SU-DHL-6 (cell line): ENCODE results near the gene ZDHHC1.

Experiments used
- H2AFZ ChIP-seq: fragments of 200-600 bp; sonication (generic); 2 replicates; pipeline ENCODE4 v1.6.1; 2014; ENCODE audit warnings: low read depth, mild to moderate bottlenecking, moderate library complexity, mixed read lengths, antibody characterized with exemption, low read length; ENCODE audit not compliant: severe bottlenecking
- H3F3A ChIP-seq: fragments of 200-600 bp; shearing (Covaris generic); 2 replicates; pipeline ENCODE4 v1.6.0; 2016; ENCODE audit warnings: antibody characterized with exemption, mild to moderate bottlenecking; ENCODE audit not compliant: insufficient read depth
- H3K27ac ChIP-seq: fragments of 200-600 bp; sonication (generic); 2 replicates; pipeline ENCODE4 v1.5.1; 2016; ENCODE audit warnings: low read depth, mild to moderate bottlenecking, low read length, moderate library complexity, mixed read lengths
- H3K27me3 ChIP-seq: fragments of 200-600 bp; sonication (generic), shearing (Covaris generic); 2 replicates; pipeline ENCODE4 v1.6.0; 2014; ENCODE audit warnings: mild to moderate bottlenecking, low read length
- H3K36me3 ChIP-seq: fragments of 200-600 bp; sonication (generic); 2 replicates; pipeline ENCODE4 v1.6.1; 2014; ENCODE audit warnings: mild to moderate bottlenecking, low read length, mixed read lengths
- H3K4me2 ChIP-seq: fragments of 300-600, 200-600 bp; shearing (Covaris generic), sonication (generic); 2 replicates; pipeline ENCODE4 v1.6.0; 2014; ENCODE audit warnings: low read length, low read depth, mild to moderate bottlenecking; ENCODE audit not compliant: poor library complexity, severe bottlenecking
- H3K4me3 ChIP-seq: fragments of 200-600 bp; sonication (generic); 2 replicates; pipeline ENCODE4 v1.5.1; 2014; ENCODE audit warnings: antibody characterized with exemption, low read length, mild to moderate bottlenecking, mixed read lengths; ENCODE audit not compliant: insufficient read depth, poor library complexity, severe bottlenecking
- H3K79me2 ChIP-seq: fragments of 200-600 bp; sonication (generic); 2 replicates; pipeline ENCODE4 v1.6.1; 2014; ENCODE audit warnings: mild to moderate bottlenecking, low read length, moderate library complexity; ENCODE audit not compliant: insufficient read depth
- H3K9ac ChIP-seq: fragments of 200-600 bp; sonication (generic); 2 replicates; pipeline ENCODE4 v1.7.0; 2014; ENCODE audit warnings: mild to moderate bottlenecking, low read length
- H3K9me2 ChIP-seq: fragments of 200-600 bp; sonication (generic); replicated peaks from 2 replicates; pipeline ENCODE4 v1.6.1; 2014; ENCODE audit warnings: low read length; ENCODE audit not compliant: insufficient read depth
- H3K9me3 ChIP-seq: fragments of 200-600 bp; sonication (generic); 2 replicates; pipeline ENCODE4 v1.6.1; 2014; ENCODE audit warnings: low read length, mixed read lengths; ENCODE audit not compliant: insufficient read depth
- H4K20me1 ChIP-seq: fragments of 200-600 bp; sonication (generic); 2 replicates; pipeline ENCODE4 v1.6.1; 2014; ENCODE audit warnings: low read depth, mild to moderate bottlenecking, antibody characterized with exemption, low read length, moderate library complexity, mixed read lengths
- EZH2phosphoT487 ChIP-seq: fragments of 200-600 bp; sonication (generic), shearing (Covaris generic); conservative IDR thresholded peaks from 2 replicates; pipeline ENCODE4 v1.6.1; 2018; ENCODE audit warnings: mild to moderate bottlenecking, antibody characterized with exemption, low read length, moderate library complexity, mixed read lengths
- TF ChIP-seq, protein P1 (sequence below): fragments of 200-600 bp; sonication (generic); IDR thresholded peaks from one replicate; pipeline ENCODE4 v1.5.1; 2017; ENCODE audit warnings: antibody characterized with exemption, mild to moderate bottlenecking, low read length, moderate library complexity; ENCODE audit not compliant: insufficient read depth, poor library complexity, severe bottlenecking

The ZDHHC1 gene

DNA sequence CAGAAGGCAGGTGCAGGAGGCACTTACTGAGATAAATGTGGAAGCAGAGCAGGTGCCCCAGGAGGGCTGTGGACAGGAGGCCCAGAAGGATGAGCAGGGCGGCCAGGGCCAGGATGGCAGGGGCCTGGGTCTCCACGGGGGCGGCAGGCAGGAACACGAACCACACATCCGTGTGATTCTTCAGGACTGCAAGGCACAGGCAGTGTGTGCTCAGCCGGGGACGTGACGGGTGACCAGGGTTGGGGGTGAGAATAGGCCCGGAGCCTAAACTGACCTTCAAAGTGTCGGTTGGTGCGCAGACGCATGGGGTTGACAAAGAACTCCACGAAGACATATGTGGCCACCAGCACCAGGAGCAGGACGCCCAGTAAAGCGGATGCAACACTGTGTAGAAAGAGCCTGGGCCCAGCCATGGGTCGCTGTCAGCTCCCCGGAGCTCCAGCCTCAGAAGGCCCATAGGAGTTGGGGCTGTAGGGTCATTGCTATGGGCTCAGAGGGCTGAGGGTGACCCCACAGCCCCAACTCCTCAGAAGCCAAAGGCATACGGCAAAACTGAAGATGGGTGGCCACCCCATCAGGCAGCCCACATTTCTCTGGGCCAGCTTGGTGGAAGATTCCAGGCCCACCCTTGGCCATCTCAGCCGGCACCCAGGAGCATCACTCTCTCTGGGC, 17.6 kb downstream of the ZDHHC1 start:
- no peaks in the 10 kb centered on the region for H3K9me3 ChIP-seq
- no peaks in the 10 kb centered on the region for H3K36me3 ChIP-seq
- H3K27ac ChIP-seq: no peak overlapping the region
- no peak overlapping the region for H3K4me3 ChIP-seq
- no peaks in the 10 kb centered on the region for H3K27me3 ChIP-seq
- H2AFZ ChIP-seq: no peak overlapping the region
- no peak overlapping the region for H3K4me2 ChIP-seq
- H4K20me1 ChIP-seq: no peaks in the 10 kb centered on the region
- H3K79me2 ChIP-seq: no peaks in the 10 kb centered on the region
- no peaks in the 10 kb centered on the region for H3F3A ChIP-seq
- no peak overlapping the region for H3K9ac ChIP-seq
- TF ChIP-seq, protein P1, sequence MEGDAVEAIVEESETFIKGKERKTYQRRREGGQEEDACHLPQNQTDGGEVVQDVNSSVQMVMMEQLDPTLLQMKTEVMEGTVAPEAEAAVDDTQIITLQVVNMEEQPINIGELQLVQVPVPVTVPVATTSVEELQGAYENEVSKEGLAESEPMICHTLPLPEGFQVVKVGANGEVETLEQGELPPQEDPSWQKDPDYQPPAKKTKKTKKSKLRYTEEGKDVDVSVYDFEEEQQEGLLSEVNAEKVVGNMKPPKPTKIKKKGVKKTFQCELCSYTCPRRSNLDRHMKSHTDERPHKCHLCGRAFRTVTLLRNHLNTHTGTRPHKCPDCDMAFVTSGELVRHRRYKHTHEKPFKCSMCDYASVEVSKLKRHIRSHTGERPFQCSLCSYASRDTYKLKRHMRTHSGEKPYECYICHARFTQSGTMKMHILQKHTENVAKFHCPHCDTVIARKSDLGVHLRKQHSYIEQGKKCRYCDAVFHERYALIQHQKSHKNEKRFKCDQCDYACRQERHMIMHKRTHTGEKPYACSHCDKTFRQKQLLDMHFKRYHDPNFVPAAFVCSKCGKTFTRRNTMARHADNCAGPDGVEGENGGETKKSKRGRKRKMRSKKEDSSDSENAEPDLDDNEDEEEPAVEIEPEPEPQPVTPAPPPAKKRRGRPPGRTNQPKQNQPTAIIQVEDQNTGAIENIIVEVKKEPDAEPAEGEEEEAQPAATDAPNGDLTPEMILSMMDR: no peak
- TF ChIP-seq EZH2phosphoT487: no peak
- no peaks in the 10 kb centered on the region for H3K9me2 ChIP-seq

DNA sequence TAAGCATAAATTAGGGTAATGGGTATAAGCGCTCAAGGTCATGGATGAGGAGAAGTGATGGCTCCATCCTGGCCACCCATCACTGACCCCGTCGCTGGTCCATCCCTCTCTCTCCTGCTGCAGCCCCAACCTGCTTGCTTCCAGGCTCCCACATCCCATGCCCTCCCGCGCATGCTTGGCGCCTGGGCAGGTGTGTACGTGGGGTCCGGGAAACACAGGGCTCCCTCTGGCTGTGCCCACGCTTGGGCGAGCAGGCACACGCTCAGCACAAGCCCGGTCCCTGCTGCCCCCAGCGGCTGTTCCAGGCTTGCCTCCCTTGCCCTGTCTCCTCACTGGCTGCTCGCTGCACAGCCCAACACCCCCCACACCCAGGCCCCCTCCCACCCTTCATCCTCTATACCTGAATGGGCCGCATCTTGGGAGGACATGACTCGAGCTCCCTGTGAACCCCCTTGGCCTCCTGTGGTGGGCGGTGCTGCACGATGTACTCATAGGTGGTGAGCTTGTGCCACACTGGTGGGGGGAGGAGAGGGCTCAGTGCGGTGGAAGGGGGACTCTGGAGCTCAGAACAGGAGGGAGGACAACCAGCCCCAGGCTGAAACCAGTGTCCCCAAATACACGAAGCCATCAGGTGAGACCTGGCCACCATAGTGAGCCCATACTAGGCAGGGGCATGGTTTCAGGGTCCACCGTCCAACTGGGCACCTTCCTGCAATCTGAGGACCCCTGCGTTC, 18.3 kb downstream of the ZDHHC1 start:
- Histone ChIP-seq H3K27ac (no peak overlapping the region), H3K9me3 (no peaks in the 10 kb centered on the region), H3K4me2 (no peak overlapping the region), H4K20me1 (no peaks in the 10 kb centered on the region), H3K9ac (no peak overlapping the region), H3K27me3 (no peaks in the 10 kb centered on the region), H2AFZ (no peak overlapping the region), H3K9me2 (no peaks in the 10 kb centered on the region), H3F3A (no peaks in the 10 kb centered on the region), H3K36me3 (no peaks in the 10 kb centered on the region), H3K79me2 (no peaks in the 10 kb centered on the region), H3K4me3 (no peak overlapping the region)
- TF ChIP-seq, protein P1: no peak
- no peak for TF ChIP-seq EZH2phosphoT487

DNA sequence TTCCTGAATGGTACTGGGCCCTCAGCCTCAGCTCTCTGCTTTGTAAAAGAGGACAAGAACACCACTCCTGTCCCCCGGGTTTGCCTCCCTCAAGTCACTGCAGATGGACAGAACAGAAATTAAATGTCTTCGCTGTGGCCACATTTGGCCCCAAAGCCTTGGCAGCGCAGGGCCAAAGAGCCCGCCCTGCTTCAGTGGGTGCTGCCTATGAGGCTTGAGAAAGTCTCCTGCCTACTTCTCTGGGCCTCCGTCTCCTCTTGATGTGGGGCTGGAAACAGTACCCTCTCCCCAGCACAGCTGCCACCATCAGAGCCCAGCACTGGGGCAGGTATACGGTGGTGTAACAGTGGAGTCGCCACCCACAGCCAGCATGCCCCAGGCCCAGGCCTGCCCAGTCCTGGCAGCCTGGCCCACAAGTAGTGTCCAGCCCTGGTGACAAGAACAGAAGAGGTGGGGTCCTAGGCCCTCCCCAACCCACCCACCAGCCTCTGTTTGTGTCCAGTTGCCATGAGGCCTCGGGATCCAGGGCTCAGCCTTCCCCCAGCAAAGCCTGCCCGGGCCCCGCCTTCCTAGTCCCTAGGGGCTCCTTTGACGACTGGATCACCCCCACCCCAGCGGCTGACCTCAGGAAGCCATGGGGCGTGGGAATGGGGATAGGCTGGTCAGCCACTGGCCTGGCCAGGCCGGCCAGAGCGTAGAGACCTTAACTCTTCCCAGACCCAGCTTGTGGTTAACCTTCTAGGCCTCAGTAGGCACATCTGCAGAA, 19.1 kb downstream of the ZDHHC1 start:
- Histone ChIP-seq H3K9ac (no peak overlapping the region), H4K20me1 (no peaks in the 10 kb centered on the region), H2AFZ (no peak overlapping the region), H3K9me3 (no peaks in the 10 kb centered on the region), H3K4me2 (no peak overlapping the region), H3K9me2 (no peaks in the 10 kb centered on the region), H3K79me2 (no peaks in the 10 kb centered on the region), H3K36me3 (no peaks in the 10 kb centered on the region), H3F3A (no peaks in the 10 kb centered on the region), H3K27me3 (no peaks in the 10 kb centered on the region), H3K4me3 (no peak overlapping the region), H3K27ac (no peak overlapping the region)
- no peak for TF ChIP-seq EZH2phosphoT487
- TF ChIP-seq, protein P1: no peak
